H9 (cell line): ENCODE data around the gene LMX1B. TPM values are rescaled to one million over a fixed set of nuclear protein-coding genes. Genes with fewer than 3 reads are reported as not detected.

Experiments
- DNase-seq: peaks from one replicate; pipeline ENCODE4 v3.0.0-alpha.2; 2017
- H2AFZ ChIP-seq: one replicate; pipeline ENCODE4 v1.6.1; 2013; ENCODE audit warnings: mild to moderate bottlenecking, low read length, control low read depth, moderate library complexity
- H2AK5ac ChIP-seq: 2 replicates; pipeline ENCODE4 v1.6.1; 2013; ENCODE audit warnings: low read length, control low read depth, mixed read lengths; ENCODE audit not compliant: insufficient read length
- H2BK120ac ChIP-seq: one replicate; pipeline ENCODE4 v1.6.1; 2013; ENCODE audit warnings: low read depth, mild to moderate bottlenecking, low read length, control low read depth, inconsistent platforms; ENCODE audit not compliant: poor library complexity, severe bottlenecking
- H2BK12ac ChIP-seq: 2 replicates; pipeline ENCODE4 v1.6.1; 2013; ENCODE audit warnings: low read length, control low read depth, mixed read lengths, low read depth; ENCODE audit not compliant: insufficient read length
- H2BK15ac ChIP-seq: 2 replicates; pipeline ENCODE4 v1.6.1; 2013; ENCODE audit warnings: low read depth, low read length, control low read depth
- H2BK20ac ChIP-seq: one replicate; pipeline ENCODE4 v1.6.1; 2013; ENCODE audit warnings: low read depth, mild to moderate bottlenecking, low read length, control low read depth, inconsistent platforms; ENCODE audit not compliant: poor library complexity, severe bottlenecking
- H2BK5ac ChIP-seq: 2 replicates; pipeline ENCODE4 v1.6.1; 2013; ENCODE audit warnings: low read length, control low read depth, mixed read lengths; ENCODE audit not compliant: insufficient read length
- H3K14ac ChIP-seq: 2 replicates; pipeline ENCODE4 v1.6.1; 2013; ENCODE audit warnings: low read length, control low read depth; ENCODE audit not compliant: insufficient read depth
- H3K18ac ChIP-seq: 2 replicates; pipeline ENCODE4 v1.6.1; 2013; ENCODE audit warnings: low read depth, mild to moderate bottlenecking, mixed read lengths, low read length, control low read depth; ENCODE audit not compliant: insufficient read length
- H3K23ac ChIP-seq: 2 replicates; pipeline ENCODE4 v1.6.1; 2013; ENCODE audit warnings: low read length, control low read depth, mixed read lengths, low read depth; ENCODE audit not compliant: insufficient read length
- H3K23me2 ChIP-seq: 2 replicates; pipeline ENCODE4 v1.6.1; 2013; ENCODE audit warnings: low read depth, mild to moderate bottlenecking, mixed read lengths, low read length, control low read depth; ENCODE audit not compliant: insufficient read length, poor library complexity, severe bottlenecking
- H3K27ac ChIP-seq: 2 replicates; pipeline ENCODE4 v1.5.1; 2013; ENCODE audit warnings: low read length, control low read depth, mixed read lengths, low read depth; ENCODE audit not compliant: insufficient read length
- H3K27me3 ChIP-seq: 2 replicates; pipeline ENCODE4 v1.6.1; 2013; ENCODE audit warnings: low read length, control low read depth, inconsistent platforms; ENCODE audit not compliant: insufficient read depth
- H3K4ac ChIP-seq: 2 replicates; pipeline ENCODE4 v1.6.1; 2013; ENCODE audit warnings: low read depth, mild to moderate bottlenecking, control low read depth, inconsistent platforms, low read length, moderate library complexity
- H3K4me1 ChIP-seq: 2 replicates; pipeline ENCODE4 v1.6.1; 2013; ENCODE audit warnings: low read length, control low read depth, inconsistent platforms; ENCODE audit not compliant: insufficient read depth
- H3K4me2 ChIP-seq: 2 replicates; pipeline ENCODE4 v1.6.1; 2013; ENCODE audit warnings: low read length, control low read depth, mixed read lengths; ENCODE audit not compliant: insufficient read length, insufficient read depth
- H3K56ac ChIP-seq: 2 replicates; pipeline ENCODE4 v1.6.1; 2013; ENCODE audit warnings: low read depth, mild to moderate bottlenecking, mixed read lengths, low read length, control low read depth; ENCODE audit not compliant: insufficient read length
- H3K79me1 ChIP-seq: 2 replicates; pipeline ENCODE4 v1.6.1; 2013; ENCODE audit warnings: low read depth, mild to moderate bottlenecking, moderate library complexity, low read length, control low read depth, inconsistent platforms; ENCODE audit not compliant: insufficient read depth, poor library complexity, severe bottlenecking
- H3K79me2 ChIP-seq: 2 replicates; pipeline ENCODE4 v1.6.1; 2013; ENCODE audit warnings: low read length, control low read depth, inconsistent platforms; ENCODE audit not compliant: insufficient read depth
- H3K9ac ChIP-seq: 2 replicates; pipeline ENCODE4 v1.6.1; 2013; ENCODE audit warnings: low read length, control low read depth, mixed read lengths; ENCODE audit not compliant: insufficient read length; ENCODE audit errors: extremely low read depth
- H3K9me3 ChIP-seq: one replicate; pipeline ENCODE4 v1.6.1; 2013; ENCODE audit warnings: low read depth, low read length, inconsistent platforms; ENCODE audit not compliant: control insufficient read depth
- H3T11ph ChIP-seq: one replicate; pipeline ENCODE4 v1.6.1; 2013; ENCODE audit warnings: mild to moderate bottlenecking, low read length, control low read depth, inconsistent platforms
- H4K20me1 ChIP-seq: one replicate; pipeline ENCODE4 v1.6.1; 2013; ENCODE audit not compliant: control insufficient read depth, insufficient read length, insufficient read depth
- H4K5ac ChIP-seq: 2 replicates; pipeline ENCODE4 v1.6.1; 2013; ENCODE audit warnings: low read depth, mild to moderate bottlenecking, mixed read lengths, low read length, control low read depth; ENCODE audit not compliant: insufficient read length
- H4K8ac ChIP-seq: replicated peaks from 2 replicates; pipeline ENCODE4 v1.6.1; 2013; ENCODE audit warnings: low read length, control low read depth, mixed read lengths, low read depth; ENCODE audit not compliant: insufficient read length
- H4K91ac ChIP-seq: 2 replicates; pipeline ENCODE4 v1.6.1; 2013; ENCODE audit warnings: low read depth, mild to moderate bottlenecking, moderate library complexity, mixed read lengths, low read length, control low read depth; ENCODE audit not compliant: insufficient read length
- H3K27ac Mint-ChIP-seq, 3 experiments: 2 replicates in 2 of 3; 3 replicates in 1 of 3; pipeline ENCODE4 v1.8.0; 2020 to 2021; ENCODE audit warnings: mixed read lengths in 3 of 3, mild to moderate bottlenecking in 1 of 3, moderate library complexity in 1 of 3
- H3K27me3 Mint-ChIP-seq: 2 replicates; pipeline ENCODE4 v1.8.0; 2021; ENCODE audit warnings: low read depth, mild to moderate bottlenecking, moderate library complexity, mixed read lengths
- H3K36me3 Mint-ChIP-seq, 3 experiments: 2 replicates in 2 of 3; 3 replicates in 1 of 3; pipeline ENCODE4 v1.8.0; 2020 to 2021; ENCODE audit warnings: low read depth in 3 of 3, mixed read lengths in 3 of 3; ENCODE audit not compliant: insufficient read depth in 1 of 3
- H3K4me1 Mint-ChIP-seq, 2 experiments: 2 replicates each; pipeline ENCODE4 v1.8.0; 2020; ENCODE audit warnings: mixed read lengths in 2 of 2
- H3K4me3 Mint-ChIP-seq, 2 experiments: 2 replicates in 1 of 2; 3 replicates in 1 of 2; pipeline ENCODE4 v1.8.0; 2020 to 2021; ENCODE audit warnings: mild to moderate bottlenecking in 2 of 2, mixed read lengths in 2 of 2, moderate library complexity in 1 of 2
- H3K9me3 Mint-ChIP-seq, 2 experiments: 2 replicates in 1 of 2; 3 replicates in 1 of 2; pipeline ENCODE4 v1.8.0; 2020; ENCODE audit warnings: mild to moderate bottlenecking in 2 of 2, mixed read lengths in 2 of 2, moderate library complexity in 1 of 2
- CTCF ChIP-seq: fragments of 200-600 bp; sonication (generic); conservative IDR thresholded peaks from 3 replicates; pipeline ENCODE4 v1.8.0; 2021; ENCODE audit warnings: antibody characterized with exemption, mild to moderate bottlenecking
- WGBS: extraction: QIAGEN DNeasy Blood & Tissue Kit; methylation state at CpG from one replicate; pipeline ENCODE4 v1.1.7; 2013; ENCODE audit warnings: missing lambda C conversion rate, low lambda C conversion rate, mixed read lengths; ENCODE audit not compliant: insufficient read length; ENCODE audit errors: extremely low coverage; 5-methylcytosine and 5-hydroxymethylcytosine counted together
- total RNA-seq: library from RNA; stranded (reverse); gene quantifications from 2 replicates; pipeline ENCODE4 v1.2.1, GENCODE V29; 2021

Gene LMX1B
- total RNA-seq, 1 experiment from 2014 or later: 0.85 TPM

- H3K27me3 ChIP-seq: peaks cover 12% of the 10 kb centered on the region; the same call in 1 of the 2 replicates
- H3K27ac Mint-ChIP-seq: peak overlapping the region in 2 of 3 experiments; percentile 13 to 14; a peak in 2 of 7 replicates
These were observed 62.5 kb downstream of the LMX1B start for GRCh38 chr9:126676102-126676684.

More at GRCh38 chr9:126676102-126676684, 62.5 kb downstream of the LMX1B start:
- no peak overlapping the region for H3K56ac ChIP-seq
- H3K23me2 ChIP-seq: peaks cover 7% of the 10 kb centered on the region
- no peak overlapping the region for H3T11ph ChIP-seq
- H3K79me2 ChIP-seq: no peaks in the 10 kb centered on the region
- no peak overlapping the region for H2AK5ac ChIP-seq
- no peak overlapping the region for H4K8ac ChIP-seq
- H2BK120ac ChIP-seq: no peak overlapping the region
- Mint-ChIP-seq H3K4me3 (peak overlapping the region; percentile 46 to 69), H3K36me3 (no peaks in the 10 kb centered on the region; a peak in 1 of 7 replicates), H3K4me1 (peaks cover 55 to 77% of the 10 kb centered on the region in 2 experiments), H3K9me3 (no peaks in the 10 kb centered on the region; a peak in 1 of 5 replicates), H3K27me3 (peaks cover 94% of the 10 kb centered on the region)
- H3K14ac ChIP-seq: no peak overlapping the region; the same call in 1 of the 2 replicates
- no peak overlapping the region for H2BK5ac ChIP-seq
- H3K18ac ChIP-seq: peak overlapping the region; percentile 13
- no peak overlapping the region for H2BK20ac ChIP-seq
- peak overlapping the region; percentile 64 for H2BK12ac ChIP-seq
- TF ChIP-seq CTCF: no peak
- no peak overlapping the region for H3K27ac ChIP-seq
- H3K4ac ChIP-seq: no peak overlapping the region
- H2AFZ ChIP-seq: no peak overlapping the region
- H4K5ac ChIP-seq: no peak overlapping the region
- H3K4me1 ChIP-seq: peaks cover 24% of the 10 kb centered on the region; the same call in 1 of the 2 replicates
- DNase-seq: no peak
- no CpG with 5 or more reads among the region's 11 CpGs for WGBS
- no peak overlapping the region for H3K23ac ChIP-seq
- H3K4me2 ChIP-seq: peak overlapping the region; percentile 71
- no peaks in the 10 kb centered on the region for H3K9me3 ChIP-seq
- H4K20me1 ChIP-seq: no peaks in the 10 kb centered on the region
- no peak overlapping the region for H3K9ac ChIP-seq
- H4K91ac ChIP-seq: no peak overlapping the region
- no peak overlapping the region for H2BK15ac ChIP-seq
- no peaks in the 10 kb centered on the region for H3K79me1 ChIP-seq
